Measurements from ENCODE around the gene FRAT1. TPM values are rescaled to one million over a fixed set of nuclear protein-coding genes. Genes with fewer than 3 reads are reported as not detected.

Gene FRAT1
- total RNA-seq, 4 donors from 2014 or later, result 1.7 to 6.1 (median 3.9) TPM

DNA sequence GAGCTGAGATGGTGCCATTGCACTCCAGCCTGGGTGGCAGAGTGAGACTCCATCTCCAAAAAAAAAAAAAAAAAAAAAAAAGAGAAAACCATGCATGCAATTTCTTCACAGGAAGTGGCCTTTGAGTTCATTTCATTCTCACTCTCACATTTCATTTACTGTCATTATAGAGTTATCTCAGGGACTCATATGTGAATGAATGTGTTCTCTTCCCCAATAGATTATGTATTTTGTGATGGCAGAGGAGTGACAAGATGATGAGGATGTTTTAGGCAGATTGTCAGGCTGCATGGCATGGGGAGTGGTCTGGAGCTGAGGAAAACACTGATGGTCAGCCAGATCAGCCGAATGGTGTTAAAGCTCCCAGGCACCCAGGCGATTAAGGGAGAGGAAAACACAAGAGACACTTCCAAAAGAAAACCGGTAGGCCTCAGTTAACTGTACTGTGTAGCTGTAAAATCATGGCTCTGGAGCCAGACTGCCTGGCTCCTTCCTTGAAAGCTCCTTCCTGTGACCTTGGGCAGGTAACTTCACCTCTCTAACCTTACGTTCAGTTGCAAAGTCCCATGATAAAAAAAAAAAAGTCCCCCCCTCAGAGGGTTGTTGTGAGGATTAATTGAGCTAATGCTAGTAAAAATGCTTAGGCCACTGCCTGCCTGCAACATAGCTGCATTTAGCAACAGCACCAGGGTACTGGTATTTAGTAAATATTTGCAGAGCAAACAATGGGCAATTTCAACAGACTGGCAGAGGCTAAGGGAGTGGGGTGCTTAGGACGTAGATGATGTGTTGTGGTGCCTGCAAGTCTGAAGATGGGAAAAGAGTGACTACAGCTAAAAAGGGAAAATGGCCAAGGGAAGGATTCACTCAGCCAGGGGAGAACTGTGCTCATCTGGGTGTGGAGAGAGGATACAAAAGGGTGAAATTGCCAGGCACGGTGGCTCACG lies 8.6 kb downstream of the FRAT1 start:
- intact Hi-C loops (cut with DNase I), result no loop called here
- Histone ChIP-seq H3K4me3 (no peak overlapping the region), H3K4me1 (peaks cover 14 to 58% (median 23%) of the 10 kb centered on the region in 3 donors), H3K36me3 (peaks cover 0 to 34% (median 0%) of the 10 kb centered on the region in 3 donors), H3K9me3 (no peaks in the 10 kb centered on the region), H3K27me3 (no peaks in the 10 kb centered on the region), H3K27ac (no peak overlapping the region)
- no peak for DNase-seq
- no peak for TF ChIP-seq POLR2A (IDR thresholded peaks at IDR 0.05)
- TF ChIP-seq, protein P1, sequence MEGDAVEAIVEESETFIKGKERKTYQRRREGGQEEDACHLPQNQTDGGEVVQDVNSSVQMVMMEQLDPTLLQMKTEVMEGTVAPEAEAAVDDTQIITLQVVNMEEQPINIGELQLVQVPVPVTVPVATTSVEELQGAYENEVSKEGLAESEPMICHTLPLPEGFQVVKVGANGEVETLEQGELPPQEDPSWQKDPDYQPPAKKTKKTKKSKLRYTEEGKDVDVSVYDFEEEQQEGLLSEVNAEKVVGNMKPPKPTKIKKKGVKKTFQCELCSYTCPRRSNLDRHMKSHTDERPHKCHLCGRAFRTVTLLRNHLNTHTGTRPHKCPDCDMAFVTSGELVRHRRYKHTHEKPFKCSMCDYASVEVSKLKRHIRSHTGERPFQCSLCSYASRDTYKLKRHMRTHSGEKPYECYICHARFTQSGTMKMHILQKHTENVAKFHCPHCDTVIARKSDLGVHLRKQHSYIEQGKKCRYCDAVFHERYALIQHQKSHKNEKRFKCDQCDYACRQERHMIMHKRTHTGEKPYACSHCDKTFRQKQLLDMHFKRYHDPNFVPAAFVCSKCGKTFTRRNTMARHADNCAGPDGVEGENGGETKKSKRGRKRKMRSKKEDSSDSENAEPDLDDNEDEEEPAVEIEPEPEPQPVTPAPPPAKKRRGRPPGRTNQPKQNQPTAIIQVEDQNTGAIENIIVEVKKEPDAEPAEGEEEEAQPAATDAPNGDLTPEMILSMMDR (IDR thresholded peaks at IDR 0.05), result no peak
- 74 to 82% methylated on average over 6 to 7 of the region's 7 CpGs for WGBS, 2 donors

DNA sequence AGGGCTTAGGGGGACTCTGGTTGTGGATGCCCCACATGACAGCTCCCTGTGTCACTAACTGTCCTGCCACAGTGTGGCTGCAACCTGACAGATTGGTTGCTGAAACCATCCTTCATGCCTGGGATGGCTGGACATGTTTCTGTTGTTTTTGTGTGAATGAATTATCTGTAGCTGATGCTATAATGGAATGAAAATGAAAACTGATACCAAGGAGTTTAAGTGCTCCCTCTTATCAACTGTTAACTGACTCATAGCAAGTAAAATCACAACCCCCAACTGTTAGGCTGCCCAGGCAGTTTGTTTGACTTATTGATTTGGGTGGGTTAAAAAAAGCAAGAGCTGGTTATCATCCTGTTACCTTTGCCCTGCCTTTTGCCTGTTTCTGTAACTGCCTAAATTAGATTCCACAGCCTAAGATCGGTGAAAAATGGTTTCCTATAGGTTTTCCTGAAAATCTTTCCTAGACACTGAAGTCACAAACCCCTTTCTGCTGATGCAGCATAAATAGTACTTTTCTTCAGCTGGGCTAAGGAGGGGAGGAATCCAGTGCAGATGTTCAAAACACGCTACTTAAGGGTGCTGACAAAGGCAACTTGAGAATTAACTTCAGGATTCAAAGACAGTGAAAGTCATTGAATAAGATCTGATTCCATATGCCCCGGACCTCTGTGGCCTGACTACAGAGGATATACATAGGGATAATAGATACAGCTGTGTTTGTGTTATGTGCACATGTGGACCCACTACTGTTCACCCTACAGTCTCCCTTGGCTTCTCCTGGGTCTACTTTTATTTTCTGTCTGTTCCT lies 9.8 kb downstream of the FRAT1 start:
- WGBS, 2 donors, result 70 to 77% methylated on average over 3 of the region's 3 CpGs
- no peak for DNase-seq
- peaks cover 22 to 70% (median 26%) of the 10 kb centered on the region in 3 donors for H3K4me1 ChIP-seq

DNA sequence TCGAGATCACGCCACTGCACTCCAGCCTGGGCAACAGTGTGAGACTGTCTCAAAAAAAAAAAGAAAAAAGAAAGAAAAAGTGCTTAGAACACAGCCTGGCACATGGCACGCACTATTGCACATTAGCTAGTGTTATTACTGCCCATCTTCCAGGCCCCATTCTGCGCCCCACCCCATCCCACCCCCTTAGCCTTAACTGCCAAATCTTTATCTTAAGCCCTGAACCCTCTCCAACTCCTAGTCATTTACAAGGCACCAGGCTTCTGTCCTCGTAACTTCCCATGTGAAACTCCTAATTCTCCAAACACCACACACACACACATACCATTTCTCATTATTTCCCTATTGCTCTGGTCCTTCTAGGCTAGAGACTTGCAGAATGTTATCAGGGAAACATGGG lies 10.7 kb downstream of the FRAT1 start:
- intact Hi-C loops (cut with DNase I), result loop anchor here (10.0 kb wide), 1 partner anchor 45 kb away; no protein-coding TSS in a partner anchor
- no peak overlapping the region for H3K4me3 ChIP-seq

More for the DNA sequence above, 9.8 kb downstream of the FRAT1 start:
- TF ChIP-seq, protein P1 (IDR thresholded peaks at IDR 0.05), result no peak
- TF ChIP-seq POLR2A (IDR thresholded peaks at IDR 0.05), result no peak
- Histone ChIP-seq H3K27ac (peak overlapping the region in 1 of 4 donors; percentile 28), H3K4me3 (no peak overlapping the region), H3K9me3 (no peaks in the 10 kb centered on the region), H3K36me3 (peaks cover 0 to 34% (median 0%) of the 10 kb centered on the region in 3 donors), H3K27me3 (no peaks in the 10 kb centered on the region)
- intact Hi-C loops (cut with DNase I), result no loop called here

DNA sequence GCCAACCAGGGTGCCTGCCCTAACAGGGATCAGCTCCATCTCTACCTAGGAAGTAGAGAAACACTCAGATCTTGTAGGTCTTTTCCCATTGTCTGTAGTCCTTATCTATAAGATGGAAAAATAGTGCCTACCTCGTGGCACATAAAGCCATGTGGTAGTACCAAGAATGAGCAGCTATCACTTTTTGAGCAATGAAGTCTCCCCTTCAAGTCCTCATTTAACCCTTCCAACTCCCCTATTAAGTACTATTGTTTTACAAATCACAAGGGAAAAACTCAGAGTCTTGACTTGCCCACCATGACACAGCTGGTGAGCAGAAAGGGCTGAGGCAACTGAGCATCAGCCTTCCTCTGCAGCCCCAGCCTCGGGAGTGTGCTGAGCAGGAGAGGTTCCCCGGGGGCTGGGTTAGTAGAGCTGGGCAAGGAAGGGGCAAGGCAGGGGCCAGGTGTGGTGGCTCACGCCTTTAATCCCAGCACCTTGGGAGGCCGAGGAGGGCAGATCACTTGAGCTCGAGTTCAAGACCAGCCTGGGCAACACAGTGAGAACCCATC lies 12.2 kb downstream of the FRAT1 start:
- TF ChIP-seq, protein P1 (IDR thresholded peaks at IDR 0.05), result no peak
- TF ChIP-seq POLR2A (IDR thresholded peaks at IDR 0.05), result no peak
- no peak for DNase-seq
- WGBS, 2 donors, result 61 to 81% methylated on average over 4 to 5 of the region's 6 CpGs
- Histone ChIP-seq H3K4me3 (peak overlapping the region in 2 of 4 donors; percentile 75 to 80), H3K27me3 (no peaks in the 10 kb centered on the region), H3K9me3 (no peaks in the 10 kb centered on the region), H3K4me1 (peaks cover 22 to 81% (median 39%) of the 10 kb centered on the region in 3 donors), H3K27ac (peak overlapping the region in 2 of 4 donors; percentile 95 to 98), H3K36me3 (peaks cover 0 to 34% (median 0%) of the 10 kb centered on the region in 3 donors)
- intact Hi-C loops (cut with DNase I), result loop anchor here (10.0 kb wide), 1 partner anchor 46 kb away; no protein-coding TSS in a partner anchor

More for the DNA sequence above, 10.7 kb downstream of the FRAT1 start:
- H3K27me3 ChIP-seq, result no peaks in the 10 kb centered on the region
- H3K4me1 ChIP-seq, result peaks cover 22 to 70% (median 26%) of the 10 kb centered on the region in 3 donors
- H3K27ac ChIP-seq, result no peak overlapping the region
- H3K36me3 ChIP-seq, result peaks cover 0 to 34% (median 0%) of the 10 kb centered on the region in 3 donors
- TF ChIP-seq, protein P1 (IDR thresholded peaks at IDR 0.05), result no peak
- no peak for TF ChIP-seq POLR2A (IDR thresholded peaks at IDR 0.05)
- no peaks in the 10 kb centered on the region for H3K9me3 ChIP-seq
- no peak for DNase-seq
- WGBS, 2 donors, result 89% methylated on average over 5 of the region's 5 CpGs

Data from esophagus squamous epithelium (tissue), 5 donors.